HCT116 (cell line): ENCODE data around the gene MCRIP1. TPM values are rescaled to one million over a fixed set of nuclear protein-coding genes. Genes with fewer than 3 reads are reported as not detected.

Experiments
- ATAC-seq: fragments of 200-7000 bp; cut with Tn5 transposase; 2 replicates; pipeline ENCODE4 v1.9.1; 2020; ENCODE audit warnings: mild to moderate bottlenecking, moderate library complexity
- BruUV-seq: library from RNA; stranded (reverse); fragments of 400-500 nt; replicated peaks from 2 replicates; lab custom pipeline; 2021; lab: Mats Ljungman, UMichigan
- CTCF ChIA-PET: fragments of 300-600 bp; sonication (Branson Sonifier 250); formaldehyde crosslinking; loops from one replicate; lab custom pipeline; 2021; ENCODE audit warnings: antibody characterized with exemption; lab: Charles Lee
- POLR2A ChIA-PET: fragments of 300-600, 350-600 bp; sonication (Branson Sonifier 250); formaldehyde crosslinking; loops from one replicate; lab custom pipeline; 2021; ENCODE audit warnings: antibody characterized with exemption; lab: Charles Lee
- RAD21 ChIA-PET, 2 experiments: fragments of 300-600 bp; sonication (Branson Sonifier 250); formaldehyde crosslinking; loops; one replicate each; lab custom pipeline; 2023; ENCODE audit warnings: low total read pairs in 2 of 2; ENCODE audit not compliant: uncharacterized antibody in 2 of 2, unreplicated experiment in 2 of 2, low non-redundant PET in 1 of 2; lab: Charles Lee
- DNase-seq: peaks from one replicate; pipeline ENCODE4 v3.0.0-alpha.2; 2010; ENCODE audit warnings: low read depth, low spot score
- H2AFZ ChIP-seq: fragments of 200-600 bp; shearing (Covaris generic), sonication (generic); 2 replicates; pipeline ENCODE4 v1.6.1; 2017; ENCODE audit warnings: low read depth, mixed run types, mixed read lengths, antibody characterized with exemption, low read length; ENCODE audit not compliant: poor library complexity, severe bottlenecking
- H3K27ac ChIP-seq: 2 replicates; pipeline ENCODE4 v1.5.1; 2012; ENCODE audit warnings: low read depth, low read length
- H3K27me3 ChIP-seq: fragments of 200-600 bp; sonication (generic); 2 replicates; pipeline ENCODE4 v1.6.1; 2016; ENCODE audit warnings: mixed run types, low read length, mixed read lengths; ENCODE audit not compliant: insufficient read depth
- H3K36me3 ChIP-seq, 2 experiments: fragments of 200-500 bp in 1 of 2; fragments of 200-600 bp in 1 of 2; sonication (Bioruptor generic) in 1 of 2; sonication (generic) in 1 of 2; 2 replicates each; pipeline versions ENCODE4 v1.5.1 to v1.6.1; 2014 to 2016; ENCODE audit warnings: low read length in 2 of 2, inconsistent platforms in 1 of 2, mixed read lengths in 1 of 2, mixed run types in 1 of 2; ENCODE audit not compliant: insufficient read depth in 2 of 2, control insufficient read depth in 1 of 2
- H3K4me1 ChIP-seq, 2 experiments: fragments of 200-600 bp in 1 of 2; sonication (generic) in 1 of 2; 2 replicates each; pipeline versions ENCODE4 v1.5.1 to v1.6.1; 2012 to 2017; ENCODE audit warnings: low read length in 2 of 2, inconsistent platforms in 1 of 2, mild to moderate bottlenecking in 1 of 2, mixed read lengths in 1 of 2, mixed run types in 1 of 2, moderate library complexity in 1 of 2; ENCODE audit not compliant: insufficient read depth in 2 of 2, control insufficient read depth in 1 of 2
- H3K4me2 ChIP-seq: fragments of 200-600 bp; sonication (generic); 2 replicates; pipeline ENCODE4 v1.6.1; 2017; ENCODE audit warnings: mixed run types, low read length, mixed read lengths
- H3K4me3 ChIP-seq, 2 experiments: fragments of 200-600 bp in 1 of 2; sonication (generic) in 1 of 2; replicated peaks in 1 of 2; 2 replicates each; pipeline ENCODE4 v1.5.1; 2011 to 2016; ENCODE audit warnings: low read length in 2 of 2, control low read depth in 1 of 2, low read depth in 1 of 2, mild to moderate bottlenecking in 1 of 2, mixed read lengths in 1 of 2, mixed run types in 1 of 2
- H3K79me2 ChIP-seq: fragments of 200-600 bp; sonication (generic); 2 replicates; pipeline ENCODE4 v1.6.1; 2017; ENCODE audit warnings: mild to moderate bottlenecking, mixed run types, low read length, moderate library complexity, mixed read lengths; ENCODE audit not compliant: insufficient read depth
- H3K9ac ChIP-seq: fragments of 200-600 bp; sonication (generic); 2 replicates; pipeline ENCODE4 v1.6.1; 2016; ENCODE audit warnings: low read length, mixed read lengths
- H3K9me2 ChIP-seq: fragments of 200-600 bp; sonication (generic), shearing (Covaris generic); 2 replicates; pipeline ENCODE4 v1.6.1; 2017; ENCODE audit warnings: mixed run types, mild to moderate bottlenecking, moderate library complexity; ENCODE audit not compliant: insufficient read depth
- H3K9me3 ChIP-seq, 2 experiments: fragments of 200-500 bp in 1 of 2; fragments of 200-600 bp in 1 of 2; sonication (Bioruptor generic) in 1 of 2; sonication (generic) in 1 of 2; 2 replicates each; pipeline ENCODE4 v1.6.1; 2014 to 2017; ENCODE audit warnings: low read length in 2 of 2, mixed read lengths in 2 of 2, inconsistent platforms in 1 of 2, low read depth in 1 of 2, mild to moderate bottlenecking in 1 of 2, mixed run types in 1 of 2, moderate library complexity in 1 of 2; ENCODE audit not compliant: control insufficient read depth in 1 of 2, insufficient read depth in 1 of 2
- H4K20me1 ChIP-seq: fragments of 200-600 bp; sonication (generic), shearing (Covaris generic); 2 replicates; pipeline ENCODE4 v1.6.1; 2017; ENCODE audit warnings: mixed run types, mild to moderate bottlenecking, moderate library complexity; ENCODE audit not compliant: insufficient read depth
- EZH2phosphoT487 ChIP-seq: fragments of 200-600 bp; IDR thresholded peaks from 2 replicates; pipeline ENCODE4 v1.6.1; 2018; ENCODE audit warnings: antibody characterized with exemption, borderline replicate concordance
- MAX ChIP-seq: IDR thresholded peaks from 2 replicates; pipeline ENCODE4 v1.6.1; 2012
- SP1 ChIP-seq: IDR thresholded peaks from 2 replicates; pipeline ENCODE4 v1.6.1; 2012; ENCODE audit warnings: low read depth
- ZFX ChIP-seq: fragments of 450-650 bp; IDR thresholded peaks from 2 replicates; pipeline ENCODE4 v1.6.1; 2017
- ZNF274 ChIP-seq: fragments of 200-500 bp; sonication (Bioruptor generic); IDR thresholded peaks from 2 replicates; pipeline ENCODE4 v1.6.1; 2014; ENCODE audit warnings: mild to moderate bottlenecking, low read depth, low read length, inconsistent platforms
- intact Hi-C: fragments of 100-400 bp; cut with micrococcal nuclease; formaldehyde crosslinking; loops from 2 replicates; pipeline ENCODE4 v1.10.0; 2022
- total RNA-seq: library from RNA; stranded (reverse); gene quantifications from one replicate; pipeline ENCODE4 v1.2.1, GENCODE V29; 2021; ENCODE audit not compliant: unreplicated experiment
- TF ChIP-seq, protein P1 (sequence below): IDR thresholded peaks from 2 replicates; pipeline ENCODE4 v1.6.1; 2012; ENCODE audit warnings: low read depth

The MCRIP1 gene
- total RNA-seq, 1 experiment from 2014 or later: 59.2 TPM

DNA sequence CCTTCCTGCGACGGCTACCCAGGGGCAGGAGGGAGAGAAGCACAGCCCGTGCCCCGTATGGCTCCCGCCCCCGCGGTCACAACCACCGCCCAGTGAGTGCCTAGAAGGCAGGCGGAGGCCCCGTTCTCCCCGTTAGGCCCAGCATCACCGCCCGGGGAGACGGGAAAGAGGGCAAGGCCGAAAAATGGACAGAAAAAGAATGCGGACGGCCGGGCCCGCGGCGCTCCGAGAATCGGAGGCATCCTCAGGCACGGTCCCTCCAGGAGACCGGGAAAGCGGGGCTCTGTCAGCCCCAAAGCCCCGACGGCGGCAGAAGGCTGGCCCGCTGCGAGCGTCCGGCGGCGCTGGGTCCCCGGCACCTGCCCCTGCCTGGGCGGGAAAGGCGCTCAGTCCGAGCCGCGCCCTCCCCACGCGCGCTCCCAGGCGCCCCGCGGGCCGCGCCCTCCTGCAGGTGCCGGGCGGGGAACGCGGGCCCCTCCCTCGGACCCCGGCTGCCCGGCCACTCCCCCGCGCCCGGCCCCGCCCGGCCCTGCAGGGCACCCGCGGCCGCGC, 407 bp downstream of the MCRIP1 start:
- Histone ChIP-seq H3K79me2 (peaks cover 15% of the 10 kb centered on the region), H2AFZ (no peak overlapping the region), H3K27me3 (no peaks in the 10 kb centered on the region), H3K9me3 (no peaks in the 10 kb centered on the region), H3K4me3 (peak overlapping the region; percentile 78 to 89), H3K9me2 (no peaks in the 10 kb centered on the region), H3K9ac (peak overlapping the region; percentile 86), H3K27ac (peak overlapping the region; percentile 93), H3K4me1 (peaks cover 17 to 32% of the 10 kb centered on the region in 2 experiments), H3K4me2 (peak overlapping the region; percentile 97), H4K20me1 (no peaks in the 10 kb centered on the region), H3K36me3 (0 out of 4 replicates have a peak, but pooled peaks cover 0 to 7% of the 10 kb centered on the region in 2 experiments)
- no TSS peak for BruUV-seq
- intact Hi-C loops: loop anchor here (2.0 kb wide), 1 partner anchor 28 kb away; the partner anchor contains the start of gene P4HB
- DNase-seq: no peak
- ATAC-seq: peak; percentile 34
- RAD21 ChIA-PET: interaction anchor here in 1 of 2 experiments (1.4 kb wide), 1 partner anchor 98 kb away, joined by 4 read pairs; no protein-coding TSS in a partner anchor
- POLR2A ChIA-PET: interaction anchor here (0.6 to 1.9 kb wide), 12 partner anchors 8 to 126 kb away, joined by 3 to 8 read pairs (median 3); no protein-coding TSS in a partner anchor
- CTCF ChIA-PET: interaction anchor here (2.1 kb wide), 1 partner anchor 11 kb away, joined by 10 read pairs; no protein-coding TSS in a partner anchor
- no peak for TF ChIP-seq EZH2phosphoT487
- TF ChIP-seq SP1: no peak
- TF ChIP-seq ZFX: peak; percentile 57; the same call in 1 of the 2 replicates

- CTCF ChIA-PET: interaction anchor here (2.1 kb wide), 1 partner anchor 10 kb away, joined by 10 read pairs; no protein-coding TSS in a partner anchor
Observed at GRCh38 chr17:81831957-81832607, 1.0 kb downstream of the MCRIP1 start.

More at GRCh38 chr17:81831957-81832607, 1.0 kb downstream of the MCRIP1 start:
- BruUV-seq: TSS peak; percentile 77
- H3K27me3 ChIP-seq: no peaks in the 10 kb centered on the region
- peak overlapping the region; percentile 78 to 89 for H3K4me3 ChIP-seq
- peak overlapping the region; percentile 86 for H3K9ac ChIP-seq
- no peak overlapping the region for H2AFZ ChIP-seq
- ChIA-PET POLR2A (interaction anchor here (1.0 kb wide), 1 partner anchor 112 kb away, joined by 3 read pairs; no protein-coding TSS in a partner anchor), RAD21 (no interaction called here)
- H3K9me2 ChIP-seq: no peaks in the 10 kb centered on the region
- H3K4me1 ChIP-seq: peaks cover 17 to 32% of the 10 kb centered on the region in 2 experiments
- H3K36me3 ChIP-seq: 0 out of 4 replicates have a peak, but pooled peaks cover 0 to 7% of the 10 kb centered on the region in 2 experiments
- peak overlapping the region; percentile 97 for H3K4me2 ChIP-seq
- intact Hi-C loops: loop anchor here (2.0 kb wide), 1 partner anchor 29 kb away; the partner anchor contains the start of gene P4HB
- DNase-seq (no peak), ATAC-seq (no peak)
- H4K20me1 ChIP-seq: no peaks in the 10 kb centered on the region
- H3K79me2 ChIP-seq: peaks cover 15% of the 10 kb centered on the region
- H3K9me3 ChIP-seq: no peaks in the 10 kb centered on the region
- peak overlapping the region; percentile 93 for H3K27ac ChIP-seq
- TF ChIP-seq MAX (peak; percentile 21; the same call in 1 of the 2 replicates), ZNF274 (no peak)
- TF ChIP-seq, protein P1, sequence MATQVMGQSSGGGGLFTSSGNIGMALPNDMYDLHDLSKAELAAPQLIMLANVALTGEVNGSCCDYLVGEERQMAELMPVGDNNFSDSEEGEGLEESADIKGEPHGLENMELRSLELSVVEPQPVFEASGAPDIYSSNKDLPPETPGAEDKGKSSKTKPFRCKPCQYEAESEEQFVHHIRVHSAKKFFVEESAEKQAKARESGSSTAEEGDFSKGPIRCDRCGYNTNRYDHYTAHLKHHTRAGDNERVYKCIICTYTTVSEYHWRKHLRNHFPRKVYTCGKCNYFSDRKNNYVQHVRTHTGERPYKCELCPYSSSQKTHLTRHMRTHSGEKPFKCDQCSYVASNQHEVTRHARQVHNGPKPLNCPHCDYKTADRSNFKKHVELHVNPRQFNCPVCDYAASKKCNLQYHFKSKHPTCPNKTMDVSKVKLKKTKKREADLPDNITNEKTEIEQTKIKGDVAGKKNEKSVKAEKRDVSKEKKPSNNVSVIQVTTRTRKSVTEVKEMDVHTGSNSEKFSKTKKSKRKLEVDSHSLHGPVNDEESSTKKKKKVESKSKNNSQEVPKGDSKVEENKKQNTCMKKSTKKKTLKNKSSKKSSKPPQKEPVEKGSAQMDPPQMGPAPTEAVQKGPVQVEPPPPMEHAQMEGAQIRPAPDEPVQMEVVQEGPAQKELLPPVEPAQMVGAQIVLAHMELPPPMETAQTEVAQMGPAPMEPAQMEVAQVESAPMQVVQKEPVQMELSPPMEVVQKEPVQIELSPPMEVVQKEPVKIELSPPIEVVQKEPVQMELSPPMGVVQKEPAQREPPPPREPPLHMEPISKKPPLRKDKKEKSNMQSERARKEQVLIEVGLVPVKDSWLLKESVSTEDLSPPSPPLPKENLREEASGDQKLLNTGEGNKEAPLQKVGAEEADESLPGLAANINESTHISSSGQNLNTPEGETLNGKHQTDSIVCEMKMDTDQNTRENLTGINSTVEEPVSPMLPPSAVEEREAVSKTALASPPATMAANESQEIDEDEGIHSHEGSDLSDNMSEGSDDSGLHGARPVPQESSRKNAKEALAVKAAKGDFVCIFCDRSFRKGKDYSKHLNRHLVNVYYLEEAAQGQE: no peak
